Thoracic aorta (tissue), 2 donors: ENCODE results near the gene FASTKD3. TPM values are rescaled to one million over a fixed set of nuclear protein-coding genes. Genes with fewer than 3 reads are reported as not detected.
"Not testable (repeated sequence)": the region's sequence is repeated elsewhere in the genome, so short reads cannot be mapped to it uniquely, and the experiment has no call there.

Experiments used
- ATAC-seq: fragments of 150-250 bp; one replicate; pipeline ENCODE4 v1.8.0; 2017; ENCODE audit warnings: low read depth; ENCODE audit not compliant: insufficient number of reproducible peaks, low FRiP score
- DNase-seq: peaks from one replicate; pipeline ENCODE4 v3.0.0-alpha.2; 2020; ENCODE audit warnings: low spot score
- H3K27ac ChIP-seq, 2 donors: fragments of 200-600 bp; sonication (generic); 1 replicate in 1 of 2; 2 replicates in 1 of 2; pipeline ENCODE4 v1.5.1; 2016; ENCODE audit warnings: mild to moderate bottlenecking in 2 of 2, moderate library complexity in 2 of 2
- H3K27me3 ChIP-seq: fragments of 200-600 bp; sonication (generic); replicated peaks from 2 replicates; pipeline ENCODE4 v1.6.0; 2016; ENCODE audit warnings: mild to moderate bottlenecking; ENCODE audit not compliant: insufficient read depth
- H3K36me3 ChIP-seq: fragments of 200-600 bp; sonication (generic); one replicate; pipeline ENCODE4 v1.5.1; 2016
- H3K4me1 ChIP-seq, 2 donors: fragments of 200-600 bp; sonication (generic); 1 replicate in 1 of 2; 2 replicates in 1 of 2; pipeline versions ENCODE4 v1.5.1 to v1.6.0; 2016; ENCODE audit warnings: low read depth in 2 of 2, mild to moderate bottlenecking in 1 of 2; ENCODE audit not compliant: control insufficient read depth in 1 of 2
- H3K4me3 ChIP-seq: fragments of 200-600 bp; sonication (generic); 2 replicates; pipeline ENCODE4 v1.5.1; 2016; ENCODE audit warnings: mild to moderate bottlenecking
- H3K9me3 ChIP-seq: fragments of 200-600 bp; sonication (generic); 2 replicates; pipeline ENCODE4 v1.5.1; 2016
- total RNA-seq, 2 donors: library from RNA; depleted of rRNA; stranded (reverse); fragments of >200 nt; gene quantifications; one replicate each; pipeline versions ENCODE4 v1.1.0 to v1.2.3, GENCODE V29; 2016
- TF ChIP-seq, protein P1 (sequence below): fragments of 200-600 bp; sonication (generic); IDR thresholded peaks from one replicate; pipeline ENCODE4 v1.5.1; 2019; ENCODE audit warnings: antibody characterized with exemption

The FASTKD3 gene, protein sequence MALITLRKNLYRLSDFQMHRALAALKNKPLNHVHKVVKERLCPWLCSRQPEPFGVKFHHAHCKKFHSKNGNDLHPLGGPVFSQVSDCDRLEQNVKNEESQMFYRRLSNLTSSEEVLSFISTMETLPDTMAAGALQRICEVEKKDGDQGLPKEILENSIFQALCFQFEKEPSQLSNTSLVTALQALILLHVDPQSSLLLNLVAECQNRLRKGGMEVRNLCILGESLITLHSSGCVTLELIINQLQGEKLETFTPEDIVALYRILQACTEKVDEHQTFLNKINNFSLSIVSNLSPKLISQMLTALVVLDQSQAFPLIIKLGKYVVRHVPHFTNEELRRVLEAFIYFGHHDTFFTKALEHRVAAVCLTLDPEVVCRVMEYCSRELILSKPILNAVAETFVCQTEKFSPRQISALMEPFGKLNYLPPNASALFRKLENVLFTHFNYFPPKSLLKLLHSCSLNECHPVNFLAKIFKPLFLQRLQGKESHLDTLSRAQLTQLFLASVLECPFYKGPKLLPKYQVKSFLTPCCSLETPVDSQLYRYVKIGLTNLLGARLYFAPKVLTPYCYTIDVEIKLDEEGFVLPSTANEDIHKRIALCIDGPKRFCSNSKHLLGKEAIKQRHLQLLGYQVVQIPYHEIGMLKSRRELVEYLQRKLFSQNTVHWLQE
- total RNA-seq = 10 to 100 TPM in 1 of 2 donors, 1 to 10 TPM in 1; 7.3 to 13.1 TPM

DNA sequence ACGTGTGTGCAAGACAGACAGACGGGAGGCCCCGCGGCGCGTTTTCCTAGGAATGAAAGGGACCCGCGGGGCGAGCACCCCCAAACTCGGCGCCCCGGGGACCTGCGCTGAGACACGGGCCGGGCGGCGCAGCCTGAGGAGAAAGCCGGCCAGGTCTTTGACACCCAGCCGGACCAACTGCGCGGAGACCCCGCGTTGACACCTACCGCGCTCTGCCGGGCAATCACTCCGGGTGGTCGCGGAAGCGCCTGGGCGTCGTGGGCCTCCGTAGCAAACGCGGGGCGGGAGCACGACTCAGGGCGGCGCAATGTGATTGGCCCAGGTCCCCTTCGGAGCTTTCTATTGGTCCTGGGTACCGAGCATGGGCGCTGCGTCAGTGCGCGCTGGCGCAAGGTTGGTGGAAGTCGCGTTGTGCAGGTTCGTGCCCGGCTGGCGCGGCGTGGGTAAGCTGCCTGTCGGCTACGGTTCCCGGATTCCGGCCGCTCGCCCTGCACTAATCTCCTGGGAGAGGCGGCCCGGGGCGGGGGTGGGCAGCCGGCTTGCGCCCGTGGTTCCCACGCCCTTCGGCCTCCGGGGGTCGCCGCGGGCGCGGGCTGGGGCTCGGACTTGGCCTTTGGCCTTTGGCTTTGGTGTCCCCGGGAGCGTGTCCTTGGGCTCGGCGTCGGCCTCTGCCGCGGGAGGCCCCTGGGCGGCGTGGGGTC lies at the start of gene FASTKD3, which contains the start of gene MTRR:
FASTKD3 (minus strand) TSS at position 259 of the 701 bp plus-strand sequence. CDS start 948 bp downstream, outside the sequence.
MTRR (plus strand) TSS at position 376 of the 701 bp plus-strand sequence. CDS start 1,647 bp downstream, outside the sequence.
- ATAC-seq = peak; percentile 96
- peak; percentile 77 for DNase-seq
- H3K4me1 ChIP-seq = peaks cover 9 to 34% of the 10 kb centered on the region in 2 donors

DNA sequence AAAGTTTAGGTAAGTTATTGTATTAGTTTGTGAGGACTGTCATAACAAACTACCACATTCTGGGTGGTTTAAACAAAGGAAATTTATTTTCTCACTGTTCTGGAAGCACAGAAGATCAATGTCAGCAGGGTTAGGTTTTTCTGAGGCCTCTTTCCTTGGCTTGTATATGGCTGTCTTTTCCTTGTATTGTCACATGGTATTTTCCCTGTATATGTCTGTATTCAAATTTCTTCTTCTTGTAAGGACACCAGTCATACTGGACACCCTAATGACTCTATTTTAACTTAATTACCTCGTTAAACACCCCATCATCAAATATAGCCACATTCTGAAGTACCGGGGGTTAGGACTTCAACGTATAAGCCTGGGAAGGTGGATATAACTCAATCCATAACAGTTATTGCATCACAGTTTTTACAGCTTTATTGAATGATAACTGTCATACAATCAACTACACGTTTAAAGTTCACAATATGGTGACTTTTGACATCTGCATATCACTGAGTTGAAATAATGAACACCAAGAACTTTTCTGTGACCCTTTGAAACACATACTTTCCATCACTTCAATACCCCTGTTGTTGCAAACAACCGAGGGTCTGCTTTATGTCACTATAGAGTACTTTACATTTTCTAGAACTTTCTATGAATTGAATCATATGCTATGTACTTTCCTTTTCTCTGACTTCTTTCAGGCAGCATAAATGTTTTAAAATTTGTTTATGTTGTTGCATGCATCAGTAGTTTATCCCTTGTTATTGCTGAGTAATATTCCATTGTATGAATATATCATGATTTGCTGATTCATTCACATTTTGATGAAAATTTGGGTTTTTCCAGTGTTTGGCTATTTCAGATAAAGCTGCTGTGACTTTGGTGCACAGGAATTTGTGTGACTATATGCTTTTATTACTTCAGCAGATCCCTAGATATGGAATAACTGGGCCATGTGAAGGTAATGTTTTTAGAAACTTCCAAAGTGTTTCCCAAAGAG lies 48.6 kb upstream of the FASTKD3 start:
- TF ChIP-seq, protein P1, sequence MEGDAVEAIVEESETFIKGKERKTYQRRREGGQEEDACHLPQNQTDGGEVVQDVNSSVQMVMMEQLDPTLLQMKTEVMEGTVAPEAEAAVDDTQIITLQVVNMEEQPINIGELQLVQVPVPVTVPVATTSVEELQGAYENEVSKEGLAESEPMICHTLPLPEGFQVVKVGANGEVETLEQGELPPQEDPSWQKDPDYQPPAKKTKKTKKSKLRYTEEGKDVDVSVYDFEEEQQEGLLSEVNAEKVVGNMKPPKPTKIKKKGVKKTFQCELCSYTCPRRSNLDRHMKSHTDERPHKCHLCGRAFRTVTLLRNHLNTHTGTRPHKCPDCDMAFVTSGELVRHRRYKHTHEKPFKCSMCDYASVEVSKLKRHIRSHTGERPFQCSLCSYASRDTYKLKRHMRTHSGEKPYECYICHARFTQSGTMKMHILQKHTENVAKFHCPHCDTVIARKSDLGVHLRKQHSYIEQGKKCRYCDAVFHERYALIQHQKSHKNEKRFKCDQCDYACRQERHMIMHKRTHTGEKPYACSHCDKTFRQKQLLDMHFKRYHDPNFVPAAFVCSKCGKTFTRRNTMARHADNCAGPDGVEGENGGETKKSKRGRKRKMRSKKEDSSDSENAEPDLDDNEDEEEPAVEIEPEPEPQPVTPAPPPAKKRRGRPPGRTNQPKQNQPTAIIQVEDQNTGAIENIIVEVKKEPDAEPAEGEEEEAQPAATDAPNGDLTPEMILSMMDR = no peak
- no peaks in the 10 kb centered on the region for H3K9me3 ChIP-seq

More for the DNA sequence above, at the start of gene FASTKD3, which contains the start of gene MTRR:
- Histone ChIP-seq H3K27ac (peak within 1 kb of the TSS; percentile 60 to 69), H3K9me3 (no peaks in the 10 kb centered on the region), H3K4me3 (peak within 1 kb of the TSS; percentile 83), H3K36me3 (no peaks in the 10 kb centered on the region), H3K27me3 (no peaks in the 10 kb centered on the region)
- TF ChIP-seq, protein P1 = no peak

DNA sequence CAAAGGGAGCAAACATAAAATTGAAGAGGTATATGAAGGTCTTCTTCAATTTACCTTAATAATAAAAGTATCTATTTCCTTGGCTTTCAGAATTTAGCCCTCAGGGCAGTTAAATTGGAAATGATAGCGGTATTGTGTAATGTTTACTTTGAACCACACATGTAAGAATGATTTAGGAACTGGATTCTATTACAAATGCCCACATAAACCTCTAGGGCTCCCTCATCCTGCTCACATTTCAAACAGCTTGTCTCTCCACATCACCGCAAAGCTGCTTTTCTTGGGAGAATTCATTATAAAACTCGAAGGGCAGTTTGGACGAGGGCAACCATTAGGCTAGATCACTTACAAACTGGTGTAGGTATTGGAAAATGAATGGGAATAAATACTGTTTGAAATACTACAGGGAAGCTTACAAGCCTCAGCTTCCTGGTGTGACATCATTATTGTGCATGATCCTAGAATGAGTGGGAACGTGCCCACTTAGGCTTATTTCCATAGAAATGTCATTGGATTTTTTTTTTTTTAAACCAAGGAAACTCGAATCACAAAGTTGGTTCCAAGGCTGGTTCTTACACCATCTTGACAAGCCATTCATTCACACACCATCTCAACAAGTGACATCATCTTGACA lies 47.5 kb upstream of the FASTKD3 start:
- Histone ChIP-seq H3K27me3 (no peaks in the 10 kb centered on the region), H3K27ac (no peak overlapping the region), H3K9me3 (no peaks in the 10 kb centered on the region), H3K4me3 (no peak overlapping the region), H3K36me3 (no peaks in the 10 kb centered on the region), H3K4me1 (no peaks in the 10 kb centered on the region)
- TF ChIP-seq, protein P1 = no peak
- DNase-seq = no peak
- no peak for ATAC-seq

More for the DNA sequence above, 48.6 kb upstream of the FASTKD3 start:
- Histone ChIP-seq H3K4me3 (no peak overlapping the region), H3K4me1 (no peaks in the 10 kb centered on the region), H3K27me3 (no peaks in the 10 kb centered on the region), H3K27ac (no peak overlapping the region), H3K36me3 (no peaks in the 10 kb centered on the region)
- no peak for ATAC-seq
- DNase-seq = no peak

DNA sequence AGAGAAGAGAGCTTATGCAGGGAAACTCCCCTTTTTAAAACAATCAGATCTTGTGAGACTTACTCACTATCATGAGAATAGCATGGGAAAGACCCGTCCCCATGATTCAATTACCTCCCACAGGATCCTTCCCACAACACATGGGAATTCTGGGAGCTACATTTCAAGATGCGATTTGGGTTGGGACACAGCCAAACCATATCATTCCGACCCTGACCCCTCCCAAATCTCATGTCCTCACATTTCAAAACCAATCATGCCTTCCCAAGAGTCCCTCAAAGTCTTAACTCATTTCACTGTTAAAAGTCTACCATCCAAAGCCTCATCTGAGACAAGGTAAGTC lies 42.6 kb upstream of the FASTKD3 start:
- not testable (repeated sequence) for ATAC-seq, H3K27me3 ChIP-seq, H3K36me3 ChIP-seq, H3K9me3 ChIP-seq, DNase-seq, H3K4me3 ChIP-seq, H3K27ac ChIP-seq, H3K4me1 ChIP-seq
